ENCODE results near the gene STIM2.
"Not testable (repeated sequence)": the region's sequence is repeated elsewhere in the genome, so short reads cannot be mapped to it uniquely, and the experiment has no call there.

Gene STIM2

GRCh38 chr4:26870576-26871262 lies 10.1 kb downstream of the STIM2 start:
- no peak for DNase-seq

- no peak for DNase-seq
These were observed 11.0 kb downstream of the STIM2 start for GRCh38 chr4:26871611-26872010.

- no peak for DNase-seq
These were observed 12.9 kb downstream of the STIM2 start for GRCh38 chr4:26873391-26874026.

- DNase-seq, result no peak
These were observed 13.5 kb downstream of the STIM2 start for GRCh38 chr4:26874110-26874509.

- DNase-seq, result no peak
These were observed 16.8 kb downstream of the STIM2 start for GRCh38 chr4:26877406-26877805.

- no peak for DNase-seq
These were observed 17.3 kb downstream of the STIM2 start for GRCh38 chr4:26877961-26878360.

- no peak for DNase-seq
These were observed 18.3 kb downstream of the STIM2 start for GRCh38 chr4:26878794-26879391.

- no peak for DNase-seq
These were observed 19.2 kb downstream of the STIM2 start for GRCh38 chr4:26879805-26880204.

- DNase-seq, result no peak
These were observed 23.4 kb downstream of the STIM2 start for GRCh38 chr4:26884026-26884425.

- DNase-seq, result no peak
These were observed 23.9 kb downstream of the STIM2 start for GRCh38 chr4:26884486-26884988.

GRCh38 chr4:26885912-26886274 lies 25.3 kb downstream of the STIM2 start:
- DNase-seq, result no peak

GRCh38 chr4:26887143-26887542 lies 26.5 kb downstream of the STIM2 start:
- no peak for DNase-seq

GRCh38 chr4:26887809-26888208 lies 27.2 kb downstream of the STIM2 start:
- no peak for DNase-seq

- no peak for DNase-seq
These were observed 28.7 kb downstream of the STIM2 start for GRCh38 chr4:26889356-26889755.

GRCh38 chr4:26891054-26891453 lies 30.4 kb downstream of the STIM2 start:
- no peak for DNase-seq

- no peak for DNase-seq
These were observed 31.2 kb downstream of the STIM2 start for GRCh38 chr4:26891867-26892266.

- DNase-seq, result no peak
These were observed 32.0 kb downstream of the STIM2 start for GRCh38 chr4:26892480-26893150.

GRCh38 chr4:26893491-26893890 lies 32.9 kb downstream of the STIM2 start:
- DNase-seq, result no peak

- DNase-seq, result not testable (repeated sequence)
These were observed 34.2 kb downstream of the STIM2 start for GRCh38 chr4:26894881-26895280.

GRCh38 chr4:26896636-26897035 lies 36.0 kb downstream of the STIM2 start:
- no peak for DNase-seq

- no peak for DNase-seq
These were observed 39.4 kb downstream of the STIM2 start for GRCh38 chr4:26899991-26900390.

- DNase-seq, result no peak
These were observed 40.1 kb downstream of the STIM2 start for GRCh38 chr4:26900765-26901164.

GRCh38 chr4:26905172-26905571 lies 44.5 kb downstream of the STIM2 start:
- DNase-seq, result no peak

All from NCI-H1105 (cell line).